ENCODE results near the gene AQP11.
"Not testable (repeated sequence)": the region's sequence is repeated elsewhere in the genome, so short reads cannot be mapped to it uniquely, and the experiment has no call there.

The AQP11 gene, protein sequence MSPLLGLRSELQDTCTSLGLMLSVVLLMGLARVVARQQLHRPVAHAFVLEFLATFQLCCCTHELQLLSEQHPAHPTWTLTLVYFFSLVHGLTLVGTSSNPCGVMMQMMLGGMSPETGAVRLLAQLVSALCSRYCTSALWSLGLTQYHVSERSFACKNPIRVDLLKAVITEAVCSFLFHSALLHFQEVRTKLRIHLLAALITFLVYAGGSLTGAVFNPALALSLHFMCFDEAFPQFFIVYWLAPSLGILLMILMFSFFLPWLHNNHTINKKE

DNA sequence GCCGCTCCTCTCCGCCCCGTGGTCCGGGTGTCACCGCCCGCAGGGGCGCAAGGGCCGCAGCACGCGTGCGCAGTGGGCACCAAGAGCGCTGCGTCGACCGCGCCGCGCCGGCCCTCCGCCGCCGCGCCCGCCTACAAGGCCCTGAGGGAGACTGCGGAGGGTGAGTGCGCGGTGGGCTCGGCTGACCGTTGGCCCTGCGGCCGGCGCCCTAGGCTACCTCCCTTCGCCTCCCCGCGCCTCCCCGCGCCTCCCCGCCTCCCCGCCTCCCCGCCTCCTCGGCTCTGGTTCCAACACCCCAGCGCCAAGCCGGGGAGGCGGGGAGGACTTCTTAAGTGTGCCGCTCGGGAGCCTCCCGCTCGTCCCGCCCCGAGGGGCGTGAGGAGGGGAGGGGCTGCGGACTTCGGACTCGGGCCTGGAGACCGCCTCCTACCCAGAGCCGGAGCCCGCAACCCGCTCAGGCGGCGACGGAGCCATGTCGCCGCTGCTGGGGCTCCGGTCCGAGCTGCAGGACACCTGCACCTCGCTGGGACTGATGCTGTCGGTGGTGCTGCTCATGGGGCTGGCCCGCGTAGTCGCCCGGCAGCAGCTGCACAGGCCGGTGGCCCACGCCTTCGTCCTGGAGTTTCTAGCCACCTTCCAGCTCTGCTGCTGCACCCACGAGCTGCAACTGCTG is at the start of gene AQP11:
TSS of gene AQP11 (plus strand) at position 433 of the 673 bp plus-strand sequence. CDS start at position 473, 40 bp downstream.
- peak; percentile 12 for DNase-seq

DNA sequence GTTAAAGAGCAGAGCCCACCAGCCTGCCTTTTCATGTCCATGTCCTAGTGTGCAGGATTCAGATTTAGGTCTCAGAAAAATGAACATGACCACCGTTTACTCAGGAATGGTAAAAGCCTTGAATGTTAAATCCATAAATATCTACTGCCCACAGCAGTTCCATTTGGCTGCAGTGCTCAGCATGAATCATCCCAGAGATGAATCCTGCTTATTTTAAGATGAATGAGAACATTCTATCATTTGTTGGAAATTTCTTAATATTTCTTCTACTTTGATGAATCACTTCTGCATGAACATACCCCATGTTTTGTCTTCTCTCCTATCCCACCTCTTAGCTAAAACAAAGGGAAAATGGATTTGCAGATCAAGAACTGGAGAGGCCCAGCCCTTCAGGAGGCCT is 47.5 kb upstream of the AQP11 start:
- DNase-seq, result no peak

DNA sequence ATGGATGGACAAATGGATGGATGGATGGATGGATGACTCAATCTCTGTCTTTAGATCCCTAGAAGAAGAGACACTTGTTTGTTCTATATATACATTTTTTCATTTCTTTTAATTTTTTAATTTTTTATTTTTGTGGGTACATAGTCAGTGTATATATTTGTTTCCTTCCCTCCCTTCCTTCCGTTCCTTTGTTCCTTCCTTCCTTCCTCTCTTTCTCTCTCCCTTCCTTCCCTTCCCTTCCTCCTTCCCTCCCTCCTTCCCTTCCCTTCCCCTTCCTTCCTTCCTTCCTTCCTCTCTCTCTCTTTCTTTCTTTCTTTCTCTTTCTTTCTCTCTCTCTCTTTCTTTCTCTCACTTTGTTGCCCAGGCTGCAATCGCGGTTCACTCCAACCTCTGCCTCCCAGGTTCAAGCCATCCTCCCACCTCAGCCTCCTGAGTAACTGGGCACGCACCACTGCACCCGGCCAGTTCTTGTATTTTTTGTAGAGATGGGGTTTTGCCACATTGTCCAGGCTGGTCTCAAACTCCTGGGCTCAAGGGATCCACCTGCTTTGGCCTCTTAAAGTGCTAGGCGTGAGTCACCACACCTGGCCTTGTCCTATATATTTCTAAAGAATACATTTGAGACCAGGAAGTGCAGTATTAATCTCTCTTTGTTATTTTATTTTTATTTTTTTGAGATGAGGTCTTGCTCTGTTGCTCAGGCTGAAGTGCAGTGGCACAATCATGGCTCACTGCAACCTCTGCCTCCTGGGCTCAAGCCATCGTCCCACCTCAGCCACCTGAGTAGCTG is 42.5 kb upstream of the AQP11 start:
- DNase-seq, result no peak

DNA sequence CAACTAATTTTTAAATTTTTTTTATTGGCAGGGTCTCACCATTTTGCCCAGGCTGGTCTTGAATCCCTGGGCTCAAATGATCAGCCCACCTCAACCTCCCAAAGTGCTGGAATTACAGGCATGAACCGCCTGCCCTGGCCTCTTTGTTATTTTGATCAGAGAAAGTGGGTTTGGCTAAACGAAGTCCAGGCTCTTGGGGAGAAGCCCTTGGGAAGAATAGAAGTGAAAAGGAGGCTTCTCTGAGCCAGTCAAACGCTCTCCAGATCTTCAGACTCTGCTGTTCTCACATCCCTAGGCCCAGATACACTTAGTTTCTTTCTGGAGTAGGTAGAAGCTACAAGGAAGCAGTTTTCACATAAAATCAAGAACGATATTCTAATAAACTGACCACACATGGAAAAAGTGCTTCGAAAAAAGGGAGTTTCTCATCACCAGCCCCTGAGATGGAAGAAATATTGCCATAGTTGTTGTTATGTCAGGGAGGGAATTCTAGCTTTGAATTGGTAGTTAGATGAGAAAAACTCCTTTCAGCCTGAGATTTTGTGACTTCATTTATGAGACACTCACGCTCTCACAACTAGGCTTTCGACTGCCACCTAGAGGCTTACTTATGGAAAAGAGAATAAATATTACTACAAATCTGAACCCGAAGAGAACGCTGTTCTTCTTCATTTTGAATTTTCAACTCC is 41.7 kb upstream of the AQP11 start:
- DNase-seq, result peak; percentile 31

DNA sequence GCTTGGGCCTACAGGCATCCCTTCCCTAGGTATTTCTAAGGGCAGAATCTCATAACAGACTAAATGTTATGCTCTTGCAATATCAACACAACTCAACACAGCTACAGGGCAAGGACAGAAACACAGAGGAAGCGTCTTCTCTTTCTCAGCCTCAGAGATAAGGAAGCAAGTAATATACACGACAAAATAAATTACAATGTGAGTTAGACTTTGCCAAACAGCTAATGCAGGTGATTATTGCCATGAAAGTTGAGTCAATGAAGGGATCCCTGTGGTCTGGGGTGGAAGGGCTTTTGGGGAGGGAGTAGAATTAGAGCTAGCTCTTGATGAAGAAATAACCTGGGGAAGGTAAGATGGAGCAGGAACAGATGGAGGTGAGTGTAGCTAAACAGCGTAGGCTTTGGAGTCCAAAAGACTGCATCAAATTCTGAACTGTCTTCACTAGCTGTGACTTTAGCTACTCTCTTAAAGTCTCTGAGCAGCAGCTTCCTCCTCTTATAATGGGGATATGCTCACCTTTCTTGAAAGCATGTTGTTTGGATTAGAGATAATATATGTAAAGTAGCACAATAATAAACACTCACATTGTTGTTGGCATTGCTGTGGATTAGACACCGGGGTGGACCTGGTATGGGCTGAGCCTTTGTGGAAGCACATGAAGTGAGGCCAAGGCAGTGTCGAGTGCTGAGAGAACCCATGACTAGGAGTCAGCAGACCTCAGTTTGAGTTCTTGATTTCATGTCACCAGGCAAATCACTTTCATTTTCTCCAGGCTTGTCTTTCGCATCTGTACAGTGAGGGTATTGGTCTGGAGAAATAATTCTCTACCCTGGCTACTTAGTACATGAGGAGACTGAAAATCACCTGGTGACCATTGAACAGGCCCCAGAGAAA is 41.0 kb upstream of the AQP11 start:
- no peak for DNase-seq

DNA sequence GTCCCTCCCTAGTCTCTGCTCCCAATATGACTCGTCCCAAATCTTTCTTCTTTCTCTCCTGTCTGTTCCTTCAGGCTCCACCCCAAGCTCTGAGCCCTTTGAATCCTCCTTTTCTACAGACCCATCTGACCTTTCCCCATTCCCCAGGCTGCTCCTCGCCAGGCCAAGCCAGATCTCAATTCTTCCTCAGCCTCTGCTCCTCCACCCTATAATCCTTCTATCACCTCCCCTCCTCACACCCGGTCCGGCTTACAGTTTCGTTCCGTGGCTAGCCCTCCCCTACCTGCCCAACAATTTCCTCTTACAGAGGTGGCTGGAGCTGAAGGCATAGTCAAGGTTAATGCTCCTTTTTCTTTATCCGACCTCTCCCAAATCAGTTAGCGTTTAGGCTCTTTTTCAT is 38.3 kb upstream of the AQP11 start:
- not testable (repeated sequence) for DNase-seq

DNA sequence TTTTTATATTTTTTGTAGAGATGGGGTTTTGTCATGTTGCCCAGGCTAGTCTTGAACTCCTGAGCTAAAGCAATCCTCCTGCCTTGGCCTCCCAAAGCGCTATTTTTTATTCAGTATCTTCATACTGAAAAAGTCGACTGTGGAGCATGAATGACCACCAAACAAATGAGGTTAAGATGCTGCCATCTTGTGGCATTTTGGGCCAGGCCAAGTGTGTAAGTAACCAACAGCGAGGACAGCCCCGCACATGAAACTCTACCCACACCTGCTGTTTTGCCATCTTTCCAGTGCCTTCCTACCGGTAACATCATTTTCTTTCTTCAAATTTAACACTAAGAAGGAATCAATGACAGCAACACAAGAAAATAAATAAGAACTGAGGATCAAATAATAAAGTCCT is 32.2 kb upstream of the AQP11 start:
- DNase-seq, result no peak

DNA sequence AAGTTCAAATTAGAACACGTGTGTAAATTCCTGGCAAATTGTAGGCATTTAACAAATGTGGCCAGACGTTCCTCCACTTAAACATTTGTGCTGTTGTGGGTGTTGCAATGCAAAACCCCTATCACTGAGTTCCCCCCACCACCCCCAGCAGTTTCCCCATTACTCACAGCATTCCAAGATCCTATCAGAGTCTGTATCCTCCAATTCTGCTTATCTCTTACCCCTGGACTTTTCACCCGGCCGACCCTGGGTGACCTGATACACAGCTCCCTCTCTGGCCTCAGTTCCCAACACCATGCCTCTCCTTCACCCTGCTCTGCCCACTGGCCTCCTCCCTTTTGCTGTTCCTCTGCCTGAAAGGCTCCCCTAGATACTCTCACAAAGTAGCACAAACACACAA is 31.4 kb upstream of the AQP11 start:
- no peak for DNase-seq

DNA sequence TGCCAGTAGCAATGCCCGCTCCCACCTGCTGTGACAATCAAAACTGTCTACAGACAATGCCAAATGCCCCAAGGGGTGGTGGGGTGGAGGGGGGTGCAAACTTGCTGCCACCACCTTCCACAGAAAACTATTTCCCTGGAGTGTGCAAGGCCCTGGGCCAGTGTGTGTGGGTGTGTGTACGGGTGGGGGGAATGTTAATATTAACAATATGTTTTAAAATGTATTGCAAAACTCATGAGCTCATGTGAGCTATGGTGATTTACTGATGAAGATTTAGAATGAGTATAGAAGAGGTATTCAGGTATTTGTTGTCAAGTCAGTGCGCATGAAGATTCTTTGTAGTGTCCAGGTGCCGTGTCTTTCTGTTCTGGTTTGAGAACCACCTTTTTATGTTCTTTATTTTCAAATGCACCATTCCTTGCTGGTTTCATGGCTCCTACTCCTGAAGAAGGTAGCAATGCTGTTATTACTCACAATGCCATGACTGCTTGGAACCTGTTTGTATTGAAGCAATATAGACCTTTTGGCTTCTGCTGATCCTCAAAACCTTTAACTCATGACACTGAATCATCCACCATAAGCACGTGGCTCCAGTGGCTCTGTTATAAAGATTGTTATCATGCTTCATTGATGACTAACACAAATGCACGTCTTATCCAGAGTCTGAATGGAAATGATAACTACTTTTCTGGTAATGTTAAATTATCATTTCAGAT is 29.9 kb upstream of the AQP11 start:
- no peak for DNase-seq

DNA sequence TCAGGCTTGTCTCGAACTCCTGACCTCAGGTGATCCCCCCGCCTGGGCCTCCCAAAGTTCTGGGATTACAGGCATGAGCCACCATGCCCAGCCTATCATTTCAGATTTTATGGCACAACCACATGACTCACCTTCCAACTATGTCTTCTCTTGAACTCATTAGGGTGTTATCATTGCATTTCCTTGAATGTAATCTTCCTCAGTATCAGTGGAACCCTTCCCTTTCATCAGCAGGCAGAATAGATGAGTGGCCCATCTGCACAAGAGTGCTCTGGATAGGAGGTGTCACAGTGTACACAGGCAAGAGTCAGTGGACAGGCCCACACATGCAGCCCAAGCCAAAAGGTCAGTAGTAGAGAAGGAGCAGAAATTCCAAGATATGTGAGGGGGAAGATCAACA is 29.1 kb upstream of the AQP11 start:
- no peak for DNase-seq

DNA sequence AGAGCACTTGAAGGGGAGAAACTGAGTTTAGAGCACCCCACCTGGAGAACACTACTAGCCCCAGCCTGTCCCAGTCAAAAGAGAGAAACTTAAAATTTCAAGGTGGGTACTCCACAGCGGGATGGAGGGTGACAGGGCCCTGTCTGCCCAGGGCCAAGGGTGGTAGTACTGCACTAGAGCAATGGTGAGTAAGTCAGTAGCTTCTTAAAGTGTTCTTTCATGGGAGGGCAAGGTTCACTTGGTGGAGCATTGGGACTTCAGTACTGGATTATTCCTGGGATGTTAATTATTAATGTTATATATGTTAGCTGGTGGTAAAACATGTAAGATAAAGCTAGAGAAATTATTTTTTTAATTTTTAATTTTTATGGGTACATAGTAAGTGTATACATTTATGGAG is 28.5 kb upstream of the AQP11 start:
- no peak for DNase-seq

DNA sequence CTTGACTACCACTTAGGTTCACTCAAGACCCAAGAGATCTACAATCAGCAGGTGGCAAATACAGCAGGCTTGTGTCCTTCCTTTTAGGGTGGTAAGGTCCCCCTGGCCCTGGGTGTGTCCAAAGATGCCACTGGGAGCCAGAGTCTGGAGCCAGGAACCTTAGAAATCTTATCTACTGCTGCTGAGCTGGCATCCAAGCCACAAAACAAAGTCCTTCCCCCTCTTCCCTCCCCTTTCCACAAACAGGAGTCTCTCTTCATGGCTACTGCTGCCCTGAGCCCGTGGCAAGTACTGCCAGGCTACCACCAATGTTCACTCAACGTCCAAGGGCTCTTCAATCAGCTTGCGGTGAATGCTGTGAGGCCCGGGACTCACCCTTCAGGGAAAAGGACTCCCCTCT is 21.4 kb upstream of the AQP11 start:
- no peak for DNase-seq

DNA sequence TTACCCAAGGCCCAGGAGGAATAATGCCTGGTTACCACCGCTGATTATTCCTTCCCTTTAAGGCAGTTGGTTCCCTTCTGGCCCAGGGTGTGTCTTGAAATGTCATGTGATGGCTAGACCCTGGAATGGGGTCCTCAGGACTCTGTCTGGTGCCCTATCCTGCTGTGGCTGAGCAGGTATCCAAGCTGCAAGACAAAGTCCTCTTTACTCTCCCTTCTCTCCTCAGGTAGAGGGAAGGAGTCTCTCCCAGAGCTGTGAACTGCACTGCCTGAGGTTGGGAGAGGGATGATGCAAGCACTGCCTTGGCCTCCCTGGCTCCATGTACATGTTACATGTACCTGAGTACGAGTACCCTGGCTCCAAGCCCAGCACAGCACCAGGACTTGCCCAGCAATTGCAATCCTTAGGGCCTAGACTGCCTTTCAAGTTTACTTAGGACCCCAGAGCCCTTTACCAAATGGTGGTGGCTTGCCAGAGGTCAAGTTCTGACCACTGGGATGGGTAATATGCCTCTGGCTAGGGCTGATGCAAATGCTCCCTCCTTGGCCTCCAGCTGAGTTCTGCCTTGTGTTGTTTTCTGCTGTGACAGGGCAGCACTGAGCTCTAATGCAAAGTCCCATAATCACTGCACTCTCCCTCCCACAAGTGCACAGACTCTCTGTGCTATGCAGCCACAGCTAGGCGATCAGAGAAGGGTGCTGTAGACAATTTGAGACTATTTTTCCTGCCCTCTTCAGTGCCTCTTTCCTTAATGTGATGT is 20.7 kb upstream of the AQP11 start:
- no peak for DNase-seq

DNA sequence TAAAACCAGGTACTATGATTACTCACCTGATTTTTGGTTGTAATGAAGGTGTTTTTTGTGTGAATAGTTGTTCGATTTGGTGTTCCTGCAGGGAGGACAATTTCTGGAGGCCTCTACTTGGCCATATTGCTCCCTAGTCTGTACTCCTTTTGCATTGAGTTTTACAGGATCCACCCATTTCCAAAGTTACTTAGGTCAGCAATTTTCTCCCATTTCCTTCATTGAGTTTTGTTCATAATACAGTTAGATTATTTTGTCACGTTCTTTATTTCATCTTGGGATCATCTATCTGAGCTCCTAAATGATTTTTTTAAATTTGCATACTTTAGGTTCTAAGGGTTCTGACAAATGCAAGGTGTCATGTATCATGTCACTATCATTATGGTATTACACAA is 20.1 kb upstream of the AQP11 start:
- no peak for DNase-seq

DNA sequence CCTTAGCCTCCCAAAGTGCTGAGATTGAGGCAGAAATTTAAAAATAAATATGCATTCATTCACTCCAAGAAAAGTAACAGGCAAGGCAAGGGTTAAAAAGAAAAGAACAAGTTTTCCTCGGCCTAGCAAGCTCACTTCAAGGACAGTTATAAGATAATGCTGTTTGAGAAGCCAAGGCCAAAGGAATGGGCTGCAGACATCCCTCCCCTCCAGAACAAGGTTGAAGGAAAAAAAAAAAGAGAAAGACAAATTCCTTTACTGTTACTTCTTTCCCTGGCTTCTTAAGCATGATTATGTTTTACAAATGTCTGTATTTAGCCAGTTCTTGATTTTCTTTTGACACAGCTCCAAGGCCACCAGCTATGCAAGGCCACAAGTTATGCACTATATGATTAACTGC is 18.9 kb upstream of the AQP11 start:
- not testable (repeated sequence) for DNase-seq

DNA sequence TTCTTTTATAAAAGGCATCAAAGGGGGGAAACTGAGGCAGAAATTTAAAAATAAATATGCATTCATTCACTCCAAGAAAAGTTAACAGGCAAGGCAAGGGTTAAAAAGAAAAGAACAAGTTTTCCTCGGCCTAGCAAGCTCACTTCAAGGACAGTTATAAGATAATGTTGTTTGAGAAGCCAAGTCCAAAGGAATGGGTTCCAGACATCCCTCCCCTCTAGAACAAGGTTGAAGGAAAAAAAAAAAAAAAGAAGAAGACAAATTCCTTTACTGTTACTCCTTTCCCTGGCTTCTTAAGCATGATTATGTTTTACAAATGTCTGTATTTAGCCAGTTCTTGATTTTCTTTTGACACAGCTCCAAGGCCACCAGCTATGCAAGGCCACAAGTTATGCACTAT is 14.3 kb upstream of the AQP11 start:
- DNase-seq, result not testable (repeated sequence)

DNA sequence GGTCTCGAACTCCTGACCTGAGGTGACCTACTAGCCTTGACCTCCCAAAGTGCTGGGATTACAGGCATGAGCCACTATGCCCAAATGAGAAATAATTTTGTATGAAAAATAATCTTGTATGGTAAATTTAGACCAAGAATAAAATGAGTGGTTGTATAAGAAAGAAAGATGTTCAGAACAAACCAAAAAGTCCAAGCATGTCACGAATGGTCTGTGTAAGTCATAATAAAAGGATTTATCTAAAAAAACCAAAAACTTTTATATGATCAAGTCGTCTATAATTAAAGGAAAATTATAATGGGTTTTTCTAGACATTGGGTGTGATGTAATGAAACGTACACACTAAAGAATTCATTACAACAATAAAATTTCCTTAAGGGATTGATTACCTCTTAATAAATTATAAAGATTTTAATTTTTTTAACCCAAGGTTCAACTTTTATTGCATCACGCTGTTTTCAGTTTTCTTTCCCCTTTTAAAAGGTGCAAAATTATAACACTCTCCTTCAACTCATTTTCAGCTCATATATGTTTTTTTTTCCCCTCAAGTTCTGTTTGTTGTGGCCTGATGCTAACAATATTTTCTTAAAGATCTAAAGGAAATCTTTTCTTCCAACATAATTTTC is 8.9 kb upstream of the AQP11 start:
- no peak for DNase-seq

DNA sequence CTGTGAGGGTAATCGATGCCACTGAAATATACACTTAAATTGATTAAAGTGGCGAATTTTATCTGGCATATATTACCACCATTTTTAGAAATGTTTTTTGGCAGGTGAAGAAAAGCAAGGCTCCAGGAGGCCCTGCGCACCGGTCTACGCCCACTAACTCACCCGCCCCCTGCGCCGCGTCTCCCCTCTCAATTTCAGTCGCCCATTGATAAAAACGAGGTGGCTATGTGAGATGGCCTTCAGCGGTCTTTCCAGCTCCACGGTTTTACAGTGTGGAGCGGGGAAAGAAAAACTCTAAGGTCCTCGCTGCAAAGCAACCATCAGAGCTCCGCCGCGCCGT is 602 bp upstream of the AQP11 start:
- DNase-seq, result no peak

DNA sequence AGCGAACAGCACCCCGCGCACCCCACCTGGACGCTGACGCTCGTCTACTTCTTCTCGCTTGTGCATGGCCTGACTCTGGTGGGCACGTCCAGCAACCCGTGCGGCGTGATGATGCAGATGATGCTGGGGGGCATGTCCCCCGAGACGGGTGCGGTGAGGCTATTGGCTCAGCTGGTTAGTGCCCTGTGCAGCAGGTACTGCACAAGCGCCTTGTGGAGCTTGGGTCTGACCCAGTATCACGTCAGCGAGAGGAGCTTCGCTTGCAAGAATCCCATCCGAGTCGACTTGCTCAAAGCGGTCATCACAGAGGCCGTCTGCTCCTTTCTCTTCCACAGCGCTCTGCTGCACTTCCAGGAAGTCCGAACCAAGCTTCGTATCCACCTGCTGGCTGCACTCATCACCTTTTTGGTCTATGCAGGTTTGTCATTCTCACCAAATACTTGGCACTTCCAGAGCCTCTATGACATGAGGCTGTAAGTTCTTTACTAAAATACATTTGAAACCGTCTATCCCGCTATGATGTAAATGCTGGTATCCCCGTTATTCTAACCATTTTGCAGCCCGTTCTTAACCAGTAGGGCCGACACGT is 535 bp downstream of the AQP11 start:
- DNase-seq, result no peak

DNA sequence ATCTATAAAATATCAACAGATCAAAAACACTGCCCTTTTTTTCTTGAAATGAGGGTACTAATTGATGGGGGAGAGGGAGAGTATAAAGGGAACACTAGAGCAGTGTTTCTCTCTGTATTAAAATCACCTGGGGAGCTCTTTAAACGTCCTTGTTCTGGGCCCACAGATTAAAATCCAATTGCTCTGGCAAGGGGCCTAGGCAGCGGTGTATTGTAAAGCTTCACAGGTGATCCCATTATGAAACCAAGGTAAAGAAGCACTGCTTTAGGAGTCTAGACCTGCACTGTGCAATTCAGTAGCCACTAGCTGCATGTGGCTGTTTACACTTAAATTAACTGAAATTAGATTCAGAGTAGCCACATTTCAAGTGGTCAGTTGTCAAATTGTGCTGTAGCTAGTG is 3.0 kb downstream of the AQP11 start:
- DNase-seq, result no peak
